IMR-90 (cell line): ENCODE measurements around the gene CCNA2.

Experiments used
- BHLHE40 ChIP-seq: fragments of 150-350 bp; IDR thresholded peaks from 2 replicates; pipeline ENCODE4 v1.6.1; 2016; ENCODE audit warnings: mild to moderate bottlenecking, low read depth, low read length
- FOS ChIP-seq: fragments of 150-350 bp; IDR thresholded peaks from 2 replicates; pipeline ENCODE4 v1.6.1; 2016; ENCODE audit warnings: low read depth, low read length
- MAFK ChIP-seq: IDR thresholded peaks from 2 replicates; pipeline ENCODE4 v1.6.1; 2012; ENCODE audit warnings: low read depth, low read length, improper control_type of control experiment
- MAZ ChIP-seq: IDR thresholded peaks from 2 replicates; pipeline ENCODE4 v1.6.1; 2012; ENCODE audit warnings: low read depth, mild to moderate bottlenecking, low read length, improper control_type of control experiment, moderate library complexity, borderline replicate concordance
- MXI1 ChIP-seq: IDR thresholded peaks from 2 replicates; pipeline ENCODE4 v1.6.1; 2012; ENCODE audit warnings: low read depth, mild to moderate bottlenecking, low read length, moderate library complexity, borderline replicate concordance
- NFE2L2 ChIP-seq: fragments of 150-350 bp; IDR thresholded peaks from 2 replicates; pipeline ENCODE4 v1.6.1; 2016; ENCODE audit warnings: low read depth, mild to moderate bottlenecking, low read length
- POLR2A ChIP-seq: IDR thresholded peaks from 2 replicates; pipeline ENCODE4 v1.6.1; 2012; ENCODE audit warnings: mild to moderate bottlenecking, low read depth, low read length
- RAD21 ChIP-seq: IDR thresholded peaks from 2 replicates; pipeline ENCODE4 v1.6.1; 2012; ENCODE audit warnings: low read length, improper control_type of control experiment
- RCOR1 ChIP-seq: IDR thresholded peaks from 2 replicates; pipeline ENCODE4 v1.6.1; 2012; ENCODE audit warnings: mild to moderate bottlenecking, low read length, improper control_type of control experiment; ENCODE audit not compliant: insufficient replicate concordance
- TF ChIP-seq, protein P1 (sequence below): conservative IDR thresholded peaks from 2 replicates; pipeline ENCODE4 v1.5.1; 2012; ENCODE audit warnings: mild to moderate bottlenecking, low read depth, low read length, improper control_type of control experiment
- TF ChIP-seq, protein P2 (sequence below): fragments of 150-350 bp; IDR thresholded peaks from 2 replicates; pipeline ENCODE4 v1.6.1; 2017; ENCODE audit warnings: mild to moderate bottlenecking, antibody characterized with exemption, low read length, low read depth

DNA sequence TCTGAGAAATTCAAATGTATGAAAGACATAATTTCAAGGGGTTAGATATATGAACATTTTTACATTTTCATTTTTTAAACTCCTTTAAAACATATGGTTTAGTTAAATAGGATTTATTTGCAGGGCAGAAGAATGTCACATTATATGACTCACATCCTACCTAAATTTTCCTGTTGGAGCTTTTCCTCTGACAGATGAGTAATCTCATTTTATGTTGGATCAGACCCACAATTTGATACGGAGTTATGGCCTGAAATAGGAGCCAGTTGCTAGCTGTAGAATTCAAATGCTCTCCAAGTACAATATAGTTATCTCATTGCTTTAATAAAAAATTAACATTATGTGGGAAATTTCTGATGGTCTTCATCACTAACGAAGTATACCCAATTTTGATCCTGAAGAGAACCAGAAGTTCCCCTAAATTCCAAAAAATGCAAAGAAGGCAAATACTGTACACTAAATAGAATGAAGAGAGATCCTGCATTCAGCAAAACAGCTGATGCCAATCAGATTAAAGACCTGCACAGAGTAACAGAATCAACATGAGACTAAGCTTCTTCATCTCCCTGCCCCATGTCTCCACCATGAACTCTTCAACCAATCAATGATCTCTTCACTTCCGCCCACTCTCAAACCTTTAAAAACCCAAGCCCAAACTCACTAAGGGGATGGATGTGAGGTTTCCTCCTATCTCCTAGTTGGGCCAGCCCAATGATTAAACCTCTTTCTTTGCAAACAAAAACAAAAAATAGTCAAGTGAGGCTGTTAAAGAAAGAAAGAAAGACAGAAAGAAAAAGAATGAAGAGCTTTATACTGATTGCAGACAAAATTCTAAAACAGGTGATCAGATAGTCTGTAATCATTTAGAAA is 33.5 kb downstream of the CCNA2 start:
- TF ChIP-seq, protein P1, sequence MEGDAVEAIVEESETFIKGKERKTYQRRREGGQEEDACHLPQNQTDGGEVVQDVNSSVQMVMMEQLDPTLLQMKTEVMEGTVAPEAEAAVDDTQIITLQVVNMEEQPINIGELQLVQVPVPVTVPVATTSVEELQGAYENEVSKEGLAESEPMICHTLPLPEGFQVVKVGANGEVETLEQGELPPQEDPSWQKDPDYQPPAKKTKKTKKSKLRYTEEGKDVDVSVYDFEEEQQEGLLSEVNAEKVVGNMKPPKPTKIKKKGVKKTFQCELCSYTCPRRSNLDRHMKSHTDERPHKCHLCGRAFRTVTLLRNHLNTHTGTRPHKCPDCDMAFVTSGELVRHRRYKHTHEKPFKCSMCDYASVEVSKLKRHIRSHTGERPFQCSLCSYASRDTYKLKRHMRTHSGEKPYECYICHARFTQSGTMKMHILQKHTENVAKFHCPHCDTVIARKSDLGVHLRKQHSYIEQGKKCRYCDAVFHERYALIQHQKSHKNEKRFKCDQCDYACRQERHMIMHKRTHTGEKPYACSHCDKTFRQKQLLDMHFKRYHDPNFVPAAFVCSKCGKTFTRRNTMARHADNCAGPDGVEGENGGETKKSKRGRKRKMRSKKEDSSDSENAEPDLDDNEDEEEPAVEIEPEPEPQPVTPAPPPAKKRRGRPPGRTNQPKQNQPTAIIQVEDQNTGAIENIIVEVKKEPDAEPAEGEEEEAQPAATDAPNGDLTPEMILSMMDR = no peak
- TF ChIP-seq, protein P2, sequence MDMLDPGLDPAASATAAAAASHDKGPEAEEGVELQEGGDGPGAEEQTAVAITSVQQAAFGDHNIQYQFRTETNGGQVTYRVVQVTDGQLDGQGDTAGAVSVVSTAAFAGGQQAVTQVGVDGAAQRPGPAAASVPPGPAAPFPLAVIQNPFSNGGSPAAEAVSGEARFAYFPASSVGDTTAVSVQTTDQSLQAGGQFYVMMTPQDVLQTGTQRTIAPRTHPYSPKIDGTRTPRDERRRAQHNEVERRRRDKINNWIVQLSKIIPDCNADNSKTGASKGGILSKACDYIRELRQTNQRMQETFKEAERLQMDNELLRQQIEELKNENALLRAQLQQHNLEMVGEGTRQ = no peak
- TF ChIP-seq POLR2A = no peak
- no peak for TF ChIP-seq RCOR1
- TF ChIP-seq BHLHE40 = 0 out of 2 replicates have a peak, but pooled peaks have one; percentile 4
- TF ChIP-seq RAD21 = no peak
- no peak for TF ChIP-seq MAFK
- no peak for TF ChIP-seq MXI1
- TF ChIP-seq MAZ = no peak
- TF ChIP-seq FOS = peak; percentile 48; the same call in 1 of the 2 replicates
- TF ChIP-seq NFE2L2 = no peak
